Astrocyte of the cerebellum (primary cell): ENCODE results near the gene GNA14.

Experiments used
- DNase-seq: peaks from one replicate; pipeline ENCODE4 v3.0.0-alpha.2; 2011; ENCODE audit warnings: low read depth
- H3K4me3 ChIP-seq: 2 replicates; pipeline ENCODE4 v1.5.1; 2011; ENCODE audit warnings: mild to moderate bottlenecking, low read depth, low read length, moderate library complexity
- in situ Hi-C: cut with HindIII; loops from 2 replicates; pipeline ENCODE4 v1.10.0; 2017; ENCODE audit warnings: low sequenced_read_pairs
- TF ChIP-seq, protein P1 (sequence below): IDR thresholded peaks from 2 replicates; pipeline ENCODE4 v1.5.1; 2012; ENCODE audit warnings: low read length, low read depth, moderate library complexity, mild to moderate bottlenecking; ENCODE audit errors: missing control alignments

GNA14 gene

DNA sequence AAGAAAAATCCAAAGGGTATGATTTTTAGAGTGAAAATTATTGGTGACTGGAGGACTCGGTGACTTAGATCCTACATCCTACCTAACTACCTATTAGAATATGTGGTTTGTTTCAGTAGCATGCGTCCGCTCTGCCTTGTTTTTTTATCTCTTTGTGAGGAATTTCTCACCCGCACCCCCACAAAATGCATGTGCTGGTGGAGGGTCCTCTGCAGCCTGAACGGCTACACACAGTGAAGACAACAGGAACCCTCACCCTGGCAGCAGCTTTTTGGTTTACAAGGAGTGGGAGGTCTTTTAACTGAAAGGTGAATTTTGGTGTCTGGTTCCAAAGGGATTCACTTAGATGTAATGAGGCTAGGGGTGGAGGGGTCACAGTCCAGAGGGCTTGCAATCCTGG lies 115.5 kb downstream of the GNA14 start:
- in situ Hi-C loops: loop anchor here (10.0 kb wide), 1 partner anchor 592 kb away; no protein-coding TSS in a partner anchor
- no peak overlapping the region for H3K4me3 ChIP-seq
- no peak for DNase-seq
- TF ChIP-seq, protein P1, sequence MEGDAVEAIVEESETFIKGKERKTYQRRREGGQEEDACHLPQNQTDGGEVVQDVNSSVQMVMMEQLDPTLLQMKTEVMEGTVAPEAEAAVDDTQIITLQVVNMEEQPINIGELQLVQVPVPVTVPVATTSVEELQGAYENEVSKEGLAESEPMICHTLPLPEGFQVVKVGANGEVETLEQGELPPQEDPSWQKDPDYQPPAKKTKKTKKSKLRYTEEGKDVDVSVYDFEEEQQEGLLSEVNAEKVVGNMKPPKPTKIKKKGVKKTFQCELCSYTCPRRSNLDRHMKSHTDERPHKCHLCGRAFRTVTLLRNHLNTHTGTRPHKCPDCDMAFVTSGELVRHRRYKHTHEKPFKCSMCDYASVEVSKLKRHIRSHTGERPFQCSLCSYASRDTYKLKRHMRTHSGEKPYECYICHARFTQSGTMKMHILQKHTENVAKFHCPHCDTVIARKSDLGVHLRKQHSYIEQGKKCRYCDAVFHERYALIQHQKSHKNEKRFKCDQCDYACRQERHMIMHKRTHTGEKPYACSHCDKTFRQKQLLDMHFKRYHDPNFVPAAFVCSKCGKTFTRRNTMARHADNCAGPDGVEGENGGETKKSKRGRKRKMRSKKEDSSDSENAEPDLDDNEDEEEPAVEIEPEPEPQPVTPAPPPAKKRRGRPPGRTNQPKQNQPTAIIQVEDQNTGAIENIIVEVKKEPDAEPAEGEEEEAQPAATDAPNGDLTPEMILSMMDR: no peak

DNA sequence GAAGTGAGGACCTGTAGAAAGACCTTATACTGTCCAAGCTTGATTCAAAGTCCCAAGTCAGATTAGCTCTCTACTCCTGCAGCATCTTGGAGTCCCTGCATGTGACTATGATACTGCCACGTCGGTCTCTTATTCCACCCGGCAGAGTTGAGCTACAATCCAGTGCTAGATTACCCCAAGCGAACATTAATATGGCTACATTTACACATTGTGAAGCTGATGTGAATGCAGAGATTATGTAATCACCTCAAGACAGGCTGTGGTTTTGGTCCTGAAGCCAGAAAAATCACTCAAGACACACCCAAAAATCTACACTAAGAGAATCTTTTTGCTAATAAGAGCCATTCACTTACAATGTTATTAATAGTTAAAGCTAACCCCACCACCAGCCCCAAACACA lies 116.7 kb downstream of the GNA14 start:
- in situ Hi-C loops: loop anchor here (10.0 kb wide), 1 partner anchor 593 kb away; no protein-coding TSS in a partner anchor
- no peak overlapping the region for H3K4me3 ChIP-seq
- no peak for DNase-seq
- TF ChIP-seq, protein P1: no peak

GRCh38 chr9:77523891-77524290 lies 124.2 kb downstream of the GNA14 start:
- in situ Hi-C loops: no loop called here

GRCh38 chr9:77521091-77521490 lies 127.0 kb downstream of the GNA14 start:
- H3K4me3 ChIP-seq: no peak overlapping the region
- in situ Hi-C loops: no loop called here
- DNase-seq: no peak
- TF ChIP-seq, protein P1: no peak

More at GRCh38 chr9:77523891-77524290, 124.2 kb downstream of the GNA14 start:
- TF ChIP-seq, protein P1: no peak
- H3K4me3 ChIP-seq: no peak overlapping the region
- no peak for DNase-seq

- TF ChIP-seq, protein P1: no peak
- in situ Hi-C loops: no loop called here
- DNase-seq: no peak
- no peak overlapping the region for H3K4me3 ChIP-seq
These were observed 129.4 kb downstream of the GNA14 start for GRCh38 chr9:77518688-77519087.

GRCh38 chr9:77516781-77517180 lies 131.3 kb downstream of the GNA14 start:
- TF ChIP-seq, protein P1: no peak
- no peak overlapping the region for H3K4me3 ChIP-seq
- in situ Hi-C loops: no loop called here
- DNase-seq: no peak
